Motor neuron (in vitro differentiated cells): ENCODE measurements around the gene PPP1R3A. TPM values are rescaled to one million over a fixed set of nuclear protein-coding genes. Genes with fewer than 3 reads are reported as not detected.
A peak's percentile ranks its signal among the peaks of the same experiment; 100 is the strongest.

Experiments
- ATAC-seq, 8 experiments: fragments of 200-7000 bp; cut with Tn5 transposase; replicated peaks in 6 of 8; 2 replicates each; pipeline ENCODE4 v1.8.0; 2021; ENCODE audit warnings: mild to moderate bottlenecking in 8 of 8, moderate library complexity in 8 of 8
- H3K27ac ChIP-seq, 2 donors: fragments of 250-450 bp; sonication (Bioruptor Pico); 2 replicates each; pipeline ENCODE4 v1.9.0; 2021; ENCODE audit warnings: antibody characterized with exemption in 2 of 2, mild to moderate bottlenecking in 2 of 2, moderate library complexity in 1 of 2
- H3K4me1 ChIP-seq, 2 donors: fragments of 250-450 bp; sonication (Bioruptor Pico); replicated peaks in 1 of 2; 2 replicates each; pipeline ENCODE4 v1.6.1; 2021; ENCODE audit warnings: antibody characterized with exemption in 2 of 2, mild to moderate bottlenecking in 2 of 2, moderate library complexity in 1 of 2
- H3K4me3 ChIP-seq, 5 donors: fragments of 250-450 bp; sonication (Bioruptor Pico); 2 replicates each; pipeline ENCODE4 v1.9.0; 2021; ENCODE audit warnings: antibody characterized with exemption in 5 of 5, mild to moderate bottlenecking in 5 of 5, moderate library complexity in 4 of 5
- WGBS, 10 experiments: fragments of 450-650 bp; shearing (Covaris generic); methylation state at CpG; one replicate each; pipeline ENCODE4 v1.0.0; 2022; 5-methylcytosine and 5-hydroxymethylcytosine counted together
- in situ Hi-C, 9 experiments: fragments of 400-800 bp; cut with MboI; loops; one replicate each; pipeline ENCODE4 v1.15.0; 2021; ENCODE audit warnings: low sequenced_read_pairs in 9 of 9, low pct_unique_long_range_greater_than_20kb in 2 of 9; ENCODE audit not compliant: unreplicated experiment in 9 of 9
- total RNA-seq, 8 experiments: library from RNA; unstranded; fragments of 300-600 nt; gene quantifications; 2 replicates each; pipeline versions ENCODE4 v1.2.3 to v1.2.4, GENCODE V29; 2022

Gene PPP1R3A
- total RNA-seq, 8 experiments from 2014 or later = 0.17 to 0.19 TPM; not detected in 6

- no peak overlapping the region for H3K4me3 ChIP-seq
- ATAC-seq = no peak
- in situ Hi-C loops = no loop called here
- 0 to 63% (median 40%) methylated on average over 1 of the region's 1 CpG; no CpG with 5 or more reads in 1 of the 10 experiments for WGBS, 10 experiments
- H3K4me1 ChIP-seq = no peaks in the 10 kb centered on the region
- no peak overlapping the region for H3K27ac ChIP-seq
Measured at GRCh38 chr7:113917840-113918239, 969 bp downstream of the PPP1R3A start.

GRCh38 chr7:113915956-113916355 is 2.9 kb downstream of the PPP1R3A start:
- H3K4me1 ChIP-seq = no peaks in the 10 kb centered on the region
- ATAC-seq = no peak
- 0 to 100% (median 60%) methylated on average over 1 to 2 of the region's 2 CpGs for WGBS, 10 experiments
- H3K27ac ChIP-seq = no peak overlapping the region
- H3K4me3 ChIP-seq = no peak overlapping the region
- in situ Hi-C loops = no loop called here

GRCh38 chr7:113912876-113913275 is 5.9 kb downstream of the PPP1R3A start:
- Histone ChIP-seq H3K4me3 (no peak overlapping the region), H3K4me1 (no peaks in the 10 kb centered on the region), H3K27ac (no peak overlapping the region)
- in situ Hi-C loops = no loop called here
- 7 to 78% (median 30%) methylated on average over 2 to 6 of the region's 6 CpGs; no CpG with 5 or more reads in 3 of the 10 experiments for WGBS, 10 experiments
- no peak for ATAC-seq

- no peak overlapping the region for H3K4me3 ChIP-seq
- 3 to 95% (median 60%) methylated on average over 2 to 3 of the region's 3 CpGs for WGBS, 10 experiments
- ATAC-seq = no peak
- H3K27ac ChIP-seq = no peak overlapping the region
- H3K4me1 ChIP-seq = no peaks in the 10 kb centered on the region
- in situ Hi-C loops = no loop called here
Measured at GRCh38 chr7:113907617-113908016, 11.2 kb downstream of the PPP1R3A start.

GRCh38 chr7:113904521-113904920 is 14.3 kb downstream of the PPP1R3A start:
- in situ Hi-C loops = no loop called here
- no peak for ATAC-seq
- WGBS, 10 experiments = 0 to 50% (median 31%) methylated on average over 1 of the region's 1 CpG; no CpG with 5 or more reads in 2 of the 10 experiments
- Histone ChIP-seq H3K27ac (no peak overlapping the region), H3K4me1 (no peaks in the 10 kb centered on the region), H3K4me3 (no peak overlapping the region)

- Histone ChIP-seq H3K4me3 (no peak overlapping the region), H3K4me1 (no peaks in the 10 kb centered on the region), H3K27ac (no peak overlapping the region)
- in situ Hi-C loops = no loop called here
- ATAC-seq = no peak
- WGBS, 10 experiments = 11 to 100% (median 84%) methylated on average over 2 to 3 of the region's 3 CpGs
Measured at GRCh38 chr7:113892818-113893217, 26.0 kb downstream of the PPP1R3A start.

GRCh38 chr7:113891828-113892227 is 27.0 kb downstream of the PPP1R3A start:
- no peaks in the 10 kb centered on the region for H3K4me1 ChIP-seq
- ATAC-seq = no peak
- in situ Hi-C loops = no loop called here
- no peak overlapping the region for H3K27ac ChIP-seq
- 0 to 50% (median 23%) methylated on average over 1 of the region's 1 CpG; no CpG with 5 or more reads in 2 of the 10 experiments for whole genome bisulfite sequencing, 10 experiments
- H3K4me3 ChIP-seq = no peak overlapping the region

GRCh38 chr7:113891031-113891350 is 27.8 kb downstream of the PPP1R3A start:
- ATAC-seq = no peak
- H3K27ac ChIP-seq = no peak overlapping the region
- in situ Hi-C loops = no loop called here
- 9 to 93% (median 83%) methylated on average over 1 to 2 of the region's 2 CpGs for WGBS, 10 experiments
- no peaks in the 10 kb centered on the region for H3K4me1 ChIP-seq
- no peak overlapping the region for H3K4me3 ChIP-seq

GRCh38 chr7:113890331-113891030 is 28.3 kb downstream of the PPP1R3A start:
- ATAC-seq = no peak
- WGBS, 10 experiments = 0 to 100% (median 61%) methylated on average over 1 to 2 of the region's 2 CpGs; no CpG with 5 or more reads in 2 of the 10 experiments
- no peak overlapping the region for H3K4me3 ChIP-seq
- no peaks in the 10 kb centered on the region for H3K4me1 ChIP-seq
- in situ Hi-C loops = no loop called here
- H3K27ac ChIP-seq = no peak overlapping the region

GRCh38 chr7:113883096-113883495 is 35.7 kb downstream of the PPP1R3A start:
- no peaks in the 10 kb centered on the region for H3K4me1 ChIP-seq
- 0 to 100% (median 90%) methylated on average over 1 of the region's 1 CpG; no CpG with 5 or more reads in 2 of the 10 experiments for WGBS, 10 experiments
- in situ Hi-C loops = no loop called here
- no peak for ATAC-seq
- H3K4me3 ChIP-seq = no peak overlapping the region
- no peak overlapping the region for H3K27ac ChIP-seq

GRCh38 chr7:113880559-113880958 is 38.2 kb downstream of the PPP1R3A start:
- Histone ChIP-seq H3K4me1 (no peaks in the 10 kb centered on the region), H3K4me3 (no peak overlapping the region), H3K27ac (no peak overlapping the region)
- peak in 1 of 8 experiments; percentile 58 for ATAC-seq
- 0 to 100% (median 65%) methylated on average over 1 to 3 of the region's 3 CpGs for WGBS, 10 experiments
- in situ Hi-C loops = no loop called here

- H3K27ac ChIP-seq = no peak overlapping the region
- in situ Hi-C loops = no loop called here
- no peak for ATAC-seq
Measured at GRCh38 chr7:113878394-113878992, 40.3 kb downstream of the PPP1R3A start.

GRCh38 chr7:113875224-113875623 is 43.6 kb downstream of the PPP1R3A start:
- ATAC-seq = no peak
- Histone ChIP-seq H3K4me1 (no peaks in the 10 kb centered on the region), H3K4me3 (no peak overlapping the region), H3K27ac (no peak overlapping the region)
- WGBS, 10 experiments = 0 to 100% (median 68%) methylated on average over 1 to 2 of the region's 2 CpGs
- in situ Hi-C loops = no loop called here

More at GRCh38 chr7:113878394-113878992, 40.3 kb downstream of the PPP1R3A start:
- 2 to 92% (median 75%) methylated on average over 2 to 7 of the region's 7 CpGs for WGBS, 10 experiments
- Histone ChIP-seq H3K4me3 (no peak overlapping the region), H3K4me1 (no peaks in the 10 kb centered on the region)
